GM15510 (cell line): ENCODE measurements around the gene PAX5.

ENCODE experiments used
- POLR2A ChIP-seq: IDR thresholded peaks from 3 replicates; pipeline ENCODE4 v1.6.1; 2011; ENCODE audit warnings: borderline replicate concordance; ENCODE audit not compliant: insufficient read length; ENCODE audit errors: extremely low read depth

PAX5 gene

DNA sequence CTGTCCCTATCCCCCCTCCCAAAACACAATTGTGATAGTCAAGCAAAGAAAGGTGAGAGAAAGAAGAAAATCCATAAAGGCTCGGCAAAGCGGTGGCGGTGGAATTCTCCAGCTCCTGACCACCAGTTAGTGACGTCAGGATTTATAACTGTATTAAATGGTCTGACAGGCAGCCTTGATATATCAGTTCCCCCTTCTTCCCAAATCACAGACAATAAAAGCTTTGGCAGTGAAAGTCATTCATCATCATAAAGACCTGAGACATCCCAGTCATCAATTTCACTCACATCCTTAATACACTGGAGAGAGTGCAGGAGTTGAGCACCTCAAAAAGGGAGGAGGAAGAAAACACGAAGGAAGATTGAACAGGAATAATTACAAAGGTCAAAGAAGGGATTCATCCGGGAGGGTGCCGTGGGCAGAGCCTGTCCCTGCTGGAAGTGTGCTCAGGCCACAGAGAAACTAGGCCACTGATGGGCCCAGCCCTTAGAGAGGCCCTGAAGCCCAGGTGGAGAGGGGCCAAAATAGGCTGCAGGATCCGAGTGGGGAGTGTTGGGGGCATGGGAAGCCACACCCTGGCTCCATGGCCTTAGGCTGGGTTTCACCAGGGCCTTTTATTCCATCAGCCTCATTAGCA lies 131.9 kb downstream of the PAX5 start:
- TF ChIP-seq POLR2A = no peak

- TF ChIP-seq POLR2A = no peak
Observed at GRCh38 chr9:36901528-36901927, 132.5 kb downstream of the PAX5 start.

DNA sequence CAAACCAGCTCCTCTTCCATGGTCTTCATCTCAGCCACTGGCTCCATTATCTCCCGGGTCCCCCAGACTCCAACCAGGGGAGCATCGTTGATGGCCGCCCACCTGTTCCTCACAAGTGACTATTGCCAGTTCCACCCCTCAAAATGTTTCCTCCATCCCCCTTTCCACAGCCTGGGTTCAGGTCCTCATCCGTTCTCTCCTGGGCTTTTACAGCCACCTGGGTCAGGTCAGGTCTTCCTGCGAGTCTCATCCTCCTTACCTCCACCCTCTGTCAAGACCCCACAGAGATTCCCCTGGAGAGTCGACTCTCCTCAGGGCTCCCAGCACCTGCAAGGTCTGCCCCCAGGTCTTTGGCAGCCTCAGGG lies 133.2 kb downstream of the PAX5 start:
- TF ChIP-seq POLR2A = no peak

GRCh38 chr9:36900136-36900855 lies 133.8 kb downstream of the PAX5 start:
- no peak for TF ChIP-seq POLR2A

DNA sequence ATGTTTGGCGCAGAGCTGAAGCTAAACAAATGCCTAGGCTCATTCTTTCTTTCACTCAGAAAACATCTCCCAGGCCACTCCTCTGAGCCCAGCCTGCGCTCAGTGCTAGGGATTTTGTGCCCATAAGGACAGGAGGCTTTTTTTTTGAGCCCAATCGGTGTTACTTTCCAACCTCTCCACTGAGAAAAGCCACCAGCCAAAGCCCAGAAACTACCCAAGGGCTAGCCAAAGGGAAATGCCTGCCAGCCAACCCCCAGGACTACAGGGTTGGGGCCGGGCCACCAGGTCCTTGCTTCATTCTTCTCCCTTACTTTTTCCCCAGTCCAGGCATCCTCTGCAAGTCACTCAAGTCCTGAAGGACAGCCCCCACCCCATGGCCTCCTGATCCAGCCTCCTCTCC lies 134.7 kb downstream of the PAX5 start:
- TF ChIP-seq POLR2A = no peak

GRCh38 chr9:36898431-36899020 lies 135.5 kb downstream of the PAX5 start:
- TF ChIP-seq POLR2A = no peak

GRCh38 chr9:36897478-36897877 lies 136.6 kb downstream of the PAX5 start:
- no peak for TF ChIP-seq POLR2A

GRCh38 chr9:36897019-36897418 lies 137.0 kb downstream of the PAX5 start:
- TF ChIP-seq POLR2A = no peak

DNA sequence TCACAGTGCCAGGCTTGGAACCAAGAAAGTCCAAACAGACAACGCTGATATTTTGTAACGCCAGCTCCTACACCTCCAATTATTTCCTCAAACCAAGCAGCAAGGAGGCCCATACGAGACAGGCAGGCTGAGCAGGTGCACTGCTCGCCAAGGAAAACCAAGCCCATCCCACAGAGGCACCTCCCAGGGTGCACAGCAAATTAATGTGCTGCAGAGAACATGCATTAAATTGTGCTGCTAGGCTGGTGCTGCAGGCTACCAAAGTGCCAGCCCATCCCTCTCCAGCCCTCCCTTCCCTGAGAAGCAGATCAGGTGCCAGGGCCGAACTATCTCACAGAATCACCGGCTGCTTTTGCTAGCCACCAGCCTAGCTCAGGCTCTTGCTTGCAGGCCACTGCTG lies 137.8 kb downstream of the PAX5 start:
- TF ChIP-seq POLR2A = no peak

DNA sequence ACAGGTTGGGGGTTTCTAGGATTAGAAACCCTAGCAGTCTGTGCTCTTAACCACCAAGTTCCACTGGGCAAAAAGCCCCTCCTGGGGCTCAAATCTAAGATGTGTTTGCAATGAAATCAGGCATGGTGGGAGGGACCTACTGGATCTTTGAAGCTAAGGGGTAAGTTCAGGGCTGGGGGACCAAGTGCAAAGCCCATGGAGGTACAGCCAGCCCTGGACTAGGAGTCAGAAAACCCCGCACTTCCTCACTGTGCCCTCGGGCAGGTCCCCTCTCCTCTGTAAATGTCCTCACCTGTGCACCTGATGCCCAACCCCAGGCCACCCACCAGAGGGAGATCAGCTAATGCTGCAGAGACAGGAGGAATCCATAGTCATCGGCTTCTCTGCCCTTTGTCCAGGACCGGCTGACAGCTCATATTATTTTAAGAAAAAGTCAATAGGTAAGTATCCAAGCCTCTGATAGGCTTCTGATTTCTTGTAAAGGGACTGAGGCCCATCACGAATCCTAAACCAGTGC lies 138.3 kb downstream of the PAX5 start:
- no peak for TF ChIP-seq POLR2A

DNA sequence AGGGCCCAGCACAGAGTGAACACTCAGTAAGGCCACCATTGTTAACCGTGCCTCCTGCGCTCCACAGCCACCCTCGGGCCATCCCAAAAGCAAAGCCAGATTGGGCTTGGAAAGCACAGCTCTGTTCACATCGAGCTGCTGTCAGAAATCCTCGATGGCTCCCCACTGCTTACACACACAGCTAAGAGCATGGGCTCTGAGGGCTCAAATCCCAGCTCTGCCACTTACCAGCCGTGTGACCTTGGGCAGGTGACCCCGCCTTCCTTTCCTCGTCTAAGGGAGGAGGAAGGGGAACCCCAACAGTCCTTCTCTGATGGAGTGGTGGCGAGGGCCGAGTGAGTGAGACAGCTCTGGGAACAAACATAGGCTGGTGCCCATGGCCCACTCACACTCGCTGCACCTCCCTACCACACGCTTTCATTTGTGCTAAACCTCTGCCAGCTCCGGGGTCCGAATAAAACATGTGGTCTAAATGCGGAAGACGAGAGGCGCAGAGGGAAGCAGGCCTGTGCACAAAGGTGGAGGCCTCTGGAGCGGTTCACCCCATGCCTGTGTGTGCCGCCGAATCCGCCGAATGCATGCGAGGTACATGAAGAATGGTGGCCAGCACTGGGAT lies 139.3 kb downstream of the PAX5 start:
- TF ChIP-seq POLR2A = no peak

GRCh38 chr9:36893911-36894310 lies 140.2 kb downstream of the PAX5 start:
- TF ChIP-seq POLR2A = no peak

GRCh38 chr9:36893184-36893583 lies 140.9 kb downstream of the PAX5 start:
- TF ChIP-seq POLR2A = no peak

- TF ChIP-seq POLR2A = no peak
Observed at GRCh38 chr9:36892279-36892678, 141.8 kb downstream of the PAX5 start.

- TF ChIP-seq POLR2A = no peak
Observed at GRCh38 chr9:36891341-36891811, 142.7 kb downstream of the PAX5 start.
